GM12872 (cell line): ENCODE results near the gene KRT2.

ENCODE experiments used
- TF ChIP-seq, protein P1 (sequence below): IDR thresholded peaks from 3 replicates; pipeline ENCODE4 v1.5.1; 2011; ENCODE audit warnings: low read depth, mild to moderate bottlenecking, low read length, moderate library complexity; ENCODE audit not compliant: insufficient read depth

KRT2 gene

DNA sequence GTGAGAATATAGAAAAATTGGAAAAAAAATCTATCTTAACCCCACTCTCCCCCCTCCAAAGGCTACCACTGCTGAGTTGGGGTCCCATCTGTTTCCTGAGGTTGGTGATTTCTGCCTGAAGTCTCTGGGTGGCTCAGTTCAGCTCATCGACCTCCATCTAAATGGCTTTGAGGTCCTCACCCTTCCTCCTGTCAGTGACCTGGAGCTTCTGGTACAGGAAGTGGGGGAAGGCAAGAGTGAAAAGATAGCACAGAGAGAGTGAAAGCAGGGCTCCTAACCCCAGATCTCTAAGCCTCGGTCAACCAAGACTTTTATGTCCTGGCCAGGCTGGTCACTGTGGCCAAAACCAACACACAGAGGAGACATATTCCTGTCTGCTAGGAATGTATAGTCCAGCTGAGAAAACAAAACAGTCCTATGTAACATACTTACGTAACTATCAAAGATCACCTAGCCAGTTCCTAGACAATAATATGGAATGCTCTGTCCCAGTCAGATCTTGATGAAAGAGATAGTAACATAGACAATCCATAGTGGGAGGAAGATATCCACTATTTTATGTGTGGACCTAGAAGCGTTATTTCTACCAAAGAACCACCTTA, 21.3 kb downstream of the KRT2 start:
- TF ChIP-seq, protein P1, sequence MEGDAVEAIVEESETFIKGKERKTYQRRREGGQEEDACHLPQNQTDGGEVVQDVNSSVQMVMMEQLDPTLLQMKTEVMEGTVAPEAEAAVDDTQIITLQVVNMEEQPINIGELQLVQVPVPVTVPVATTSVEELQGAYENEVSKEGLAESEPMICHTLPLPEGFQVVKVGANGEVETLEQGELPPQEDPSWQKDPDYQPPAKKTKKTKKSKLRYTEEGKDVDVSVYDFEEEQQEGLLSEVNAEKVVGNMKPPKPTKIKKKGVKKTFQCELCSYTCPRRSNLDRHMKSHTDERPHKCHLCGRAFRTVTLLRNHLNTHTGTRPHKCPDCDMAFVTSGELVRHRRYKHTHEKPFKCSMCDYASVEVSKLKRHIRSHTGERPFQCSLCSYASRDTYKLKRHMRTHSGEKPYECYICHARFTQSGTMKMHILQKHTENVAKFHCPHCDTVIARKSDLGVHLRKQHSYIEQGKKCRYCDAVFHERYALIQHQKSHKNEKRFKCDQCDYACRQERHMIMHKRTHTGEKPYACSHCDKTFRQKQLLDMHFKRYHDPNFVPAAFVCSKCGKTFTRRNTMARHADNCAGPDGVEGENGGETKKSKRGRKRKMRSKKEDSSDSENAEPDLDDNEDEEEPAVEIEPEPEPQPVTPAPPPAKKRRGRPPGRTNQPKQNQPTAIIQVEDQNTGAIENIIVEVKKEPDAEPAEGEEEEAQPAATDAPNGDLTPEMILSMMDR, result no peak

- TF ChIP-seq, protein P1, result no peak
These were observed 22.0 kb downstream of the KRT2 start for GRCh38 chr12:52630008-52630500.

GRCh38 chr12:52629281-52630007, 22.6 kb downstream of the KRT2 start:
- TF ChIP-seq, protein P1, result no peak

DNA sequence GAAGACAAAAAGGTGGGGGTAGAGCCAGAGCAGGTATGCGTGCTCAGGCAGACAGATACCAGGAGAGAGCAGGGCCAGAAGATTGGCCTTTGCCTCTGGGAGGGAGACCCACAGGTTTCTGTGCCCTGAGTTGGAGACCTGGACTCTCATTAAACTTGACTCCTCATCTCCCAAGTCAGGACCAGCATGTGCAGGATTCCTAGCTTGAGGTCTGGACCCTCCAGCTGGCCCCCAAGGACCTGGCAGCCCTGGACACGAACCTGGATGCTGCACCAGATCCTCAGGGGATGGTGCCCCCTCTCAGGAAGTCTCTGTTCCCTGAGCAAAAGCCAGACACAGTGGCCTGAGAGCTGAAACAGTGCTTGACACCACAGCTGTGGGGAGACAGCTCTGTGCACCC, 23.2 kb downstream of the KRT2 start:
- TF ChIP-seq, protein P1, result no peak

DNA sequence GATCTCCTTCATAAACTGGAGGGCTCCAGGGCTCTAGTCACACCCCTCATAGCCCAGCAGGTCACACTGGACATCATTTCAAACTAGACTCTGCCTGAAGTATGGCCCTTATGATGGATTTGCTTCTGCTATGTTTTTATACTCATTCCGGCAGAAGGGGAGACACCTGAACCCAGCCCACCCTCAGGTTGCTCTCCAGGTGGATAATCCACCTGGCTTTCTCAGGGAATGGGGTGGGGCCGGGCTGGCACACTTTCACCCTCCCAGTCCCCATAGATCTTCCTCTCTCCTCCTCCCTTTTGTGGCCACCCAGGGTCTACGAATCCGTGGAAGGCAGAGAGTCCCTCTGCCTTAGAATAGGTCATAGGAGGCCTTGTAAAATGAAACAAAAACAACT, 23.9 kb downstream of the KRT2 start:
- TF ChIP-seq, protein P1, result no peak

- TF ChIP-seq, protein P1, result no peak
These were observed 24.5 kb downstream of the KRT2 start for GRCh38 chr12:52627395-52628110.

DNA sequence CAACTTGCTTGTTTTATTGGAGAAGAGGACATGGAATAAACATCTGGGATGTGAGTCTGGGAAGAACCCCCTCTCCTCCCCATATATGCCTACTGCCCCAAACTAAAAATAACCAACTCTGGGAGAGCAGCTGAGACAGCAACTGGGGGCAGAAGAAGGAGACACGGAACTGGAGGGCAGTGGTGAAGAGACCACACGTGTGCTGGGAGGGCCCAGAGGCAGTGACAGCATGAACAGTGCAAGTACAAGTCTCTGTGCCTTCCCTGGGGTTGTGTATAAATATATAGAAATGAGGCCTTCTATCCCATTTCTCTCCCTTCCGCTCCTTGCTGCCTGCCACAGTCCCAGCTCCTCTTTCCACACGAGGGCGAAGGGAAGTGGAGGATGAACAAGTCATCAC, 29.7 kb downstream of the KRT2 start:
- TF ChIP-seq, protein P1, result no peak
